Type B pancreatic cell (in vitro differentiated cells): Measurements from ENCODE around the gene CACNG1. TPM values are rescaled to one million over a fixed set of nuclear protein-coding genes. Genes with fewer than 3 reads are reported as not detected.
"Not testable (repeated sequence)": the region's sequence is repeated elsewhere in the genome, so short reads cannot be mapped to it uniquely, and the experiment has no call there.

Experiments
- DNase-seq: peaks from one replicate; pipeline ENCODE4 v3.0.0; 2021; ENCODE audit warnings: mixed read lengths; ENCODE audit not compliant: unreplicated experiment; ENCODE audit errors: extremely low spot score
- H3K27ac Mint-ChIP-seq: 2 replicates; pipeline ENCODE4 v1.8.0; 2021; ENCODE audit warnings: mild to moderate bottlenecking, mixed read lengths
- H3K27me3 Mint-ChIP-seq: 2 replicates; pipeline ENCODE4 v1.8.0; 2021; ENCODE audit warnings: mixed read lengths
- H3K36me3 Mint-ChIP-seq: 2 replicates; pipeline ENCODE4 v1.8.0; 2021; ENCODE audit warnings: mixed read lengths
- H3K4me1 Mint-ChIP-seq: one replicate; pipeline ENCODE4 v1.8.0; 2021; ENCODE audit warnings: mixed read lengths; ENCODE audit not compliant: unreplicated experiment
- H3K4me3 Mint-ChIP-seq: 2 replicates; pipeline ENCODE4 v1.8.0; 2021; ENCODE audit warnings: mild to moderate bottlenecking, mixed read lengths
- H3K9me3 Mint-ChIP-seq: 2 replicates; pipeline ENCODE4 v1.8.0; 2021; ENCODE audit warnings: mixed read lengths
- total RNA-seq: library from RNA; stranded (reverse); gene quantifications from 2 replicates; pipeline ENCODE4 v1.2.1, GENCODE V29; 2021; ENCODE audit warnings: low replicate concordance
- TF ChIP-seq, protein P1 (sequence below): fragments of 200-600 bp; sonication (generic); conservative IDR thresholded peaks from 2 replicates; pipeline ENCODE4 v1.5.0; 2021; ENCODE audit warnings: antibody characterized with exemption, mild to moderate bottlenecking

The CACNG1 gene
- total RNA-seq, 1 donor from 2014 or later, result 0.24 TPM

DNA sequence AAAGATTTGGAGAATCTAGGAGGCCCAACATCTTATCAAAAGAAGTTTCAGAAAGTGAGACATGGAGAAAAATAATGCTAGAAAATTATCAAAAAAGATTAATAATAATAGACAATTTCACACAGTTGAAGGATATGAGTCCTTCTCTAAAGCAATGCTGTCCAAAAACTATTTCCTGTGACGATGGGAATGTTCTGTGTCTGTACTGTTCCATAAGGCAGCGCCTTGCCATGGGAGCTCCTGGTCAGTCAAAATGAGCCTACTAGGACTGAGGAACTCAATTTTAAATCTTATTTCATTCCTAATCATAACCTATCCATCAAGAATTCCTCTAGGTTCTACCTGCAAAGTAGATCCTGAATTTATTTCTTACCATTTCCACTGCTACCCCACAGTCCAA lies 49.0 kb downstream of the CACNG1 start:
- Mint-ChIP-seq H3K4me1 (no peaks in the 10 kb centered on the region), H3K36me3 (peaks cover 27% of the 10 kb centered on the region), H3K27me3 (no peaks in the 10 kb centered on the region), H3K9me3 (no peaks in the 10 kb centered on the region), H3K4me3 (no peak overlapping the region), H3K27ac (no peak overlapping the region)
- TF ChIP-seq, protein P1, sequence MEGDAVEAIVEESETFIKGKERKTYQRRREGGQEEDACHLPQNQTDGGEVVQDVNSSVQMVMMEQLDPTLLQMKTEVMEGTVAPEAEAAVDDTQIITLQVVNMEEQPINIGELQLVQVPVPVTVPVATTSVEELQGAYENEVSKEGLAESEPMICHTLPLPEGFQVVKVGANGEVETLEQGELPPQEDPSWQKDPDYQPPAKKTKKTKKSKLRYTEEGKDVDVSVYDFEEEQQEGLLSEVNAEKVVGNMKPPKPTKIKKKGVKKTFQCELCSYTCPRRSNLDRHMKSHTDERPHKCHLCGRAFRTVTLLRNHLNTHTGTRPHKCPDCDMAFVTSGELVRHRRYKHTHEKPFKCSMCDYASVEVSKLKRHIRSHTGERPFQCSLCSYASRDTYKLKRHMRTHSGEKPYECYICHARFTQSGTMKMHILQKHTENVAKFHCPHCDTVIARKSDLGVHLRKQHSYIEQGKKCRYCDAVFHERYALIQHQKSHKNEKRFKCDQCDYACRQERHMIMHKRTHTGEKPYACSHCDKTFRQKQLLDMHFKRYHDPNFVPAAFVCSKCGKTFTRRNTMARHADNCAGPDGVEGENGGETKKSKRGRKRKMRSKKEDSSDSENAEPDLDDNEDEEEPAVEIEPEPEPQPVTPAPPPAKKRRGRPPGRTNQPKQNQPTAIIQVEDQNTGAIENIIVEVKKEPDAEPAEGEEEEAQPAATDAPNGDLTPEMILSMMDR, result no peak
- DNase-seq, result no peak

DNA sequence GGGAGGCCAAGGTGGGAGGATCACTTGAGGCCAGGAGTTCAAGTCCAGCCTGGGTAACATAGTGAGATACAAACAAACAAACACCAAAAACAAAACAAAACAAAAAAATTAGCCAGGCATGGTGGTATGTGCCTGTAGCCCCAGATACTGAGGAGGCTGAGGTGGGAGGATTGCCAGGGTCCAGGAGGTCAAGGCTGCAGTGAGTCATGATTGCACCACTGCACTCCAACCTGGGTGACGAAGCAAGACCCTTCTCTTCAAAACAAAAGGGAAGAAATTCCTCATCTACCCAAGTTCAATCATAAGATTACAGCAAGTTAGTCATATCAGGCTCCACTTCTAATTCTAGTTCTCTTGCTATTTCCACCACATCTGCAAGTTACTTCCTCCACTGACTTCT lies 50.9 kb downstream of the CACNG1 start:
- H3K4me1 Mint-ChIP-seq, H3K27ac Mint-ChIP-seq, H3K4me3 Mint-ChIP-seq, H3K9me3 Mint-ChIP-seq, DNase-seq, H3K27me3 Mint-ChIP-seq: not testable (repeated sequence)
- H3K36me3 Mint-ChIP-seq, result peaks cover 22% of the 10 kb centered on the region

DNA sequence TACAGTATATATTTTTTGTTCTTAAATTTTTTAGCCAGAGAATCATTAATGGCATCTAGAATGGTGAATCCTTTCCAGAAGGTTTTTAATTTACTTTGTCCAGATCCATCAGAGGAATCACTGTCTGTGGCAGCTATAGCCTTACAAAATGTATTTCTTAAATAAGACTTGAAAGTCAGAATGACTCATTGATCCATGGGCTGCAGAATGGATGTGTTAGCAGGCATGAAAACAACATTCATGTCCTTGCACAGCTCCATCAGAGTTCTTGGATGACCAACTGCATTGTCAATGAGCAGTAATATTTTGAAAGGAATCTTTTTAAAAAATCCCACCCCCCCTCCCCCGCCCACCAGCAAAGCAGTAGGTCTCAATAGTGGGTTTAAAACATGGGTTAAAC lies 51.4 kb downstream of the CACNG1 start:
- TF ChIP-seq, protein P1, result no peak
- Mint-ChIP-seq H3K4me3 (no peak overlapping the region), H3K36me3 (peaks cover 20% of the 10 kb centered on the region), H3K4me1 (no peaks in the 10 kb centered on the region), H3K9me3 (no peaks in the 10 kb centered on the region), H3K27ac (no peak overlapping the region), H3K27me3 (no peaks in the 10 kb centered on the region)
- DNase-seq, result no peak

DNA sequence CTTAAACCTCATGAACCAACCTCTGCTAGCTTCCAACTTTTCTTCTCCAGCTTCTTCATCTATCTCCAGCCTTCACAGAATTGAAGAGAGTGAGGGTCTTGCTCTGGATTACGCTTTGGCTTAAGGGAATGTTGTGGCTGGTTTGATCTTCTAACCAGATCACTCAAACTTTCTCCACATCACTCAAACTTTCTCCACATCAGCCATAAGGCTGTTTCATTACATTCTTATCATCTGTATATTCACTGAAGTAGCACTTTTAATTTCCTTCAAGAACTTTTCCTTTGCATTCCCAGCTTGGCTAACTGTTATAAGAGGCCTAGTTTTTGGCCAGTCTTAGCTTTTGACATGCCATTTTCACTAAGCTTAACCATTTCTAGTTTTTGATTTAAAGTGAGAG lies 52.3 kb downstream of the CACNG1 start:
- Mint-ChIP-seq H3K4me3 (no peak overlapping the region), H3K4me1 (no peaks in the 10 kb centered on the region), H3K9me3 (no peaks in the 10 kb centered on the region), H3K36me3 (peaks cover 20% of the 10 kb centered on the region), H3K27me3 (no peaks in the 10 kb centered on the region), H3K27ac (no peak overlapping the region)
- TF ChIP-seq, protein P1, result no peak
- no peak for DNase-seq

DNA sequence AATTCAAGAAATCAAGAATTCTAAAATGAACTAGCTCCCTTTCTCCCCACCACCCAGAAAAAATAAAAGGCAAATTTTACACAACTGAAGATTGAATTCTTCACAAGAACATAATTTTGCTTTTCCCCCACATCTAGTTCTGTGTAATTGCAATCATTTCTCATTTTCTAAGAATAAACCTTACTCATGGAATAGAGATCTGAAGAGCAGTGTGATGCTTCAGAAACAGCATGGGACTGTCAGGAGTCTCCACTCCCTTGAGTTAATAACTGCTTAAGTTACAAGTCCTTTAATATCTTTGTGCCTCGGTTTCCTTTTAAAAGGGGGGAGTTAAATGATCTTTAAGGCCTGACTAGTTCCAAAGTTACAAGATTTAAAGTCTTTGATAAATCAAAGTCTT lies 53.7 kb downstream of the CACNG1 start:
- Mint-ChIP-seq H3K36me3 (peaks cover 16% of the 10 kb centered on the region), H3K4me3 (no peak overlapping the region), H3K27ac (no peak overlapping the region), H3K9me3 (no peaks in the 10 kb centered on the region), H3K27me3 (no peaks in the 10 kb centered on the region), H3K4me1 (no peaks in the 10 kb centered on the region)
- no peak for DNase-seq
- TF ChIP-seq, protein P1, result no peak

DNA sequence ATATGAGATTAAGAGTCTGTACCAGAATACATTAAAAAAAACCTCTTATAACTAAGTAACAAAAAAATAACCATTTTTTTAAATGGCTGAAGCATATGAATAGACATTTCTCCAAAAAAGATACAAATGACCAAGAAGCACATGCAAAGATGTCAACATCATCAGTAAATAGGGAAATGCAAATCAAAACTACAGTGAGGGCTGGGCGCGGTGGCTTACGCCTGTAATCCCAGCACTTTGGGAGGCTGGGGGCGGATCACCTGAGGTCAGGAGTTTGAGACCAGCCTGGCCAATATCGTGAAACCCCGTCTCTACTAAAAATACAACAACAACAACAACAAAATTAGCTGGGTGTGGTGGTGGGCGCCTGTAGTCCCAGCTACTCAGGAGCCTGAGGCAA lies 60.3 kb downstream of the CACNG1 start:
- not testable (repeated sequence) for H3K4me3 Mint-ChIP-seq, H3K27me3 Mint-ChIP-seq, H3K27ac Mint-ChIP-seq, H3K9me3 Mint-ChIP-seq, H3K4me1 Mint-ChIP-seq, DNase-seq
- peaks cover 38% of the 10 kb centered on the region for H3K36me3 Mint-ChIP-seq

GRCh38 chr17:67105213-67105612 lies 60.9 kb downstream of the CACNG1 start:
- no peak for DNase-seq
- Mint-ChIP-seq H3K27ac (no peak overlapping the region), H3K27me3 (no peaks in the 10 kb centered on the region), H3K36me3 (peaks cover 35% of the 10 kb centered on the region), H3K4me3 (no peak overlapping the region), H3K9me3 (no peaks in the 10 kb centered on the region), H3K4me1 (no peaks in the 10 kb centered on the region)
- TF ChIP-seq, protein P1, result no peak
